Loucy (cell line): ENCODE data around the gene CPNE6.

ENCODE experiments used
- EZH2phosphoT487 ChIP-seq: fragments of 200-600 bp; IDR thresholded peaks from 2 replicates; pipeline ENCODE4 v1.6.1; 2018; ENCODE audit warnings: antibody characterized with exemption, mild to moderate bottlenecking, moderate library complexity, borderline replicate concordance
- TF ChIP-seq, protein P1 (sequence below): fragments of 200-600 bp; sonication (generic); conservative IDR thresholded peaks from 2 replicates; pipeline ENCODE4 v1.5.1; 2014; ENCODE audit warnings: mild to moderate bottlenecking, antibody characterized with exemption, low read length

- TF ChIP-seq, protein P1, sequence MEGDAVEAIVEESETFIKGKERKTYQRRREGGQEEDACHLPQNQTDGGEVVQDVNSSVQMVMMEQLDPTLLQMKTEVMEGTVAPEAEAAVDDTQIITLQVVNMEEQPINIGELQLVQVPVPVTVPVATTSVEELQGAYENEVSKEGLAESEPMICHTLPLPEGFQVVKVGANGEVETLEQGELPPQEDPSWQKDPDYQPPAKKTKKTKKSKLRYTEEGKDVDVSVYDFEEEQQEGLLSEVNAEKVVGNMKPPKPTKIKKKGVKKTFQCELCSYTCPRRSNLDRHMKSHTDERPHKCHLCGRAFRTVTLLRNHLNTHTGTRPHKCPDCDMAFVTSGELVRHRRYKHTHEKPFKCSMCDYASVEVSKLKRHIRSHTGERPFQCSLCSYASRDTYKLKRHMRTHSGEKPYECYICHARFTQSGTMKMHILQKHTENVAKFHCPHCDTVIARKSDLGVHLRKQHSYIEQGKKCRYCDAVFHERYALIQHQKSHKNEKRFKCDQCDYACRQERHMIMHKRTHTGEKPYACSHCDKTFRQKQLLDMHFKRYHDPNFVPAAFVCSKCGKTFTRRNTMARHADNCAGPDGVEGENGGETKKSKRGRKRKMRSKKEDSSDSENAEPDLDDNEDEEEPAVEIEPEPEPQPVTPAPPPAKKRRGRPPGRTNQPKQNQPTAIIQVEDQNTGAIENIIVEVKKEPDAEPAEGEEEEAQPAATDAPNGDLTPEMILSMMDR = no peak
- no peak for TF ChIP-seq EZH2phosphoT487
Measured at GRCh38 chr14:24058951-24059475, 12.3 kb upstream of the CPNE6 start.
